GM21360 (cell line): Measurements from ENCODE around the gene CAPS2.

Experiments
- ATAC-seq: cut with Tn5 transposase; IDR thresholded peaks from one replicate; pipeline ENCODE4 v1.9.1; 2021; ENCODE audit warnings: mild to moderate bottlenecking, moderate library complexity; ENCODE audit not compliant: unreplicated experiment

Gene CAPS2

DNA sequence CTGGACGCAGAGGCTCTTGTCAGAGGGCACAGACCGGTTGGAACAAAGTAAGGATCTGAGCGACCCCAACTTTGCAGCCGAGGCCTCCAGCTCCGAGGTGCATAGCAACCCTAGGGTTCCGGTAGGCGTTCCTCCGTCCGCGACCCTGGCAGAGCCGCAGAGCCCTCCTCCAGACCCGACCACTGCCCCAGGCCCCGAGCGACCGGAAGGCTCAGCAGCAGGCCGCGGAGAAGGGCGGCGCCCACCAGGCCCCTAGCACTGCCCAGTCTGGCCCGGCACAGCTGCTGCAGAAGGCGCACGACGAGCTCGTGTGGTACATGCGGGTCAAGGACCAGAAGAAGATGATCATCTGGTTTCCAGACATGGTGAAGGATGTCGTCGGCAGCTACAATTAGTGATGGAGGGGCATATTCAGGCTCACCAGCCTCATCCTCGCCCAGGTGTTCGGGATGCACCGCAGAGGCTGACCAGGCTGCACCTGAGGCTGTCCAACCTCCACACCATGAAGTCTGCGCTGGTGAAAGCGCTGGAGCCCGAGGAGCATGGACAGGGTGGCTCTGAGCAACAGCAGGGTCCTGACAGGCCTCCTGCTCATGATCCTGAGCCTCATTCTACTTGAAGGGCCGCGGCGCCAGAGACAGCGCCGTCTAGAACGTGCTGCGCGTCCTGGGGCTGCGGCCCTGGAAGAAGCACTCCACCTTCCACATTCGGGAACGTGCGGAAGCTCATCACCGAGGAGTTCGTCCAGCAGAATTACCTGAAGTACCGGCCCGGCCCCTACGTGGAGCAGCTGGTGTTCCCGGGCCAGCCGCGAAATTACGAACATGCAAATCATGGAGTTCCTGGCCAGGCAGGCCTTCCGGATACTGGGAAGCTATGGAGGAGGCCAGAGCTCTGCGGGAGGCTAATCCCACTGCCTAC is 24.5 kb downstream of the CAPS2 start:
- no peak for ATAC-seq

GRCh38 chr12:75302781-75303180 is 27.3 kb downstream of the CAPS2 start:
- no peak for ATAC-seq

- no peak for ATAC-seq
Measured at GRCh38 chr12:75302225-75302624, 27.9 kb downstream of the CAPS2 start.

GRCh38 chr12:75294797-75295196 is 35.3 kb downstream of the CAPS2 start:
- no peak for ATAC-seq

- no peak for ATAC-seq
Measured at GRCh38 chr12:75294336-75294735, 35.8 kb downstream of the CAPS2 start.

DNA sequence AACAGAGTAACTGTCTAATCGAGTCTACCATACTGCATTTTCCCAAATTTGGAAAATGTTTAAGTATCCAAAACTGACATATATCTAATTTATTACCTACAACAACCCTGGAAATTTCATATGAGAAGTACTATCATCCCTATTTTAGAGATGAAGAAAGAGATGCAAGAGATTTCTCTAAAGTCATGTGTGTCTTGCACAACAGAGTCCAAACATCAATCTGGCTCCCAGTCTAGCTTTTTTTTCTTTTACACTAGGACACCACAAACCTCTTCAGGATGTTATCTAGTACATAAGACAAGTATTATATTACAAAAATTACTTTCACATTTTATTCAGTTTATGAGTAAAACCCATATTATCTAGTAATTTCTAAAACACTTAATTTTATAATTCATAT is 39.1 kb downstream of the CAPS2 start:
- no peak for ATAC-seq

DNA sequence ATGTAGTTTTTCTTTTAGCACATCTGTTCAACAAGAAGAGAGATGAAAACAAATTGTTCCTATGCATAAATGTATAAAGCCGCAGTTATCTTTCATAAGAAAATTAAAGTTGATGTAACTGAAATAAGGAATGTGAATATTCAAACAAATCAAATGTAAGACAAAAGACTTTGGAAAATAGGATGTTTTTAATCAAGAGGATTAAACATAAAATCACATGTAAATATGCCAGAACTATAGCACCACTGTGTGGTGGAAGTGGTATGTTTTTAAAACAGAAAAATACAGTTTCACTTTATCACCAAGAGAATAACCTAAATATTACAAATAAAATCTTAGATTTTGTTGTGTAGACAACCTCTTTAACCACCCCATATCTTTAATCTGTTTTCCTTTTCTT is 40.4 kb downstream of the CAPS2 start:
- ATAC-seq: no peak

DNA sequence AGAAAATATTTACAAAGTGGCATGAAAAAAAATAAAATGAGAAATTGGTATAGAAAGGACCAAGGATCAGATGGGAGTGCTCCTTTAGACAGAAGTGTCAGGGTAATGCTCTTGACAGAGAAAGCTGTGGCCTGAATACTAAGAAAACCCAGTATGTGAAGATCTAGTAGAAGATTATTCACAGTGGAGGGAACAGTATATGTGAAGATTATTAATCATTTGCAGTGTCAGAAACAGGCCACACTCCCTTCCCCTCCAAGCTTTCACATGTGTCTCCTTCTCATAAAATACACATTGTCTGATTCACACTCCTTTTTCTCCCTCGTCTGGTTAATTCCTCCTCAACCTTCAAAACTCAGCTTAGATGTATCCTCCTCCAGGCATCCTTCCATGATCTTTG is 41.3 kb downstream of the CAPS2 start:
- no peak for ATAC-seq

GRCh38 chr12:75275702-75276101 is 54.4 kb downstream of the CAPS2 start:
- ATAC-seq: no peak

DNA sequence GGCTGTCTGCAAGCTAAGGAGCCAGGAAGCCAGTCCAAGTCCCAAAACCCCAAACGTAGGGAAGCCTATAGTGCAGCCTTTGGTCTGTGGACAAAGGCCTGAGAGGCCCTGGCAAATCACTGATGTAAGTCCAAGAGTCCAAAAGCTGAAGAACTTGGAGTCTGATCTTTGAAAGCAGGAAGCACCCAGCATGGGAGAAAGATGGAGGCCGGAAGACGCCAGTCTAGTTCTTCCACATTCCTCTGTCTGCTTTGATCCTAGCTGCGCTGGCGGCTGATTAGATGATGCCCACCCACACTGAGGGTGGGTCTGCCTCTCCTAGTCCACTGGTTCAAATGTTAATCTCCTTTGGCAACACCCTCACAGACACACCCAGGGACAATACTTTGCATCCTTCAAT is 58.5 kb downstream of the CAPS2 start:
- no peak for ATAC-seq

GRCh38 chr12:75270157-75270556 is 60.0 kb downstream of the CAPS2 start:
- ATAC-seq: no peak

DNA sequence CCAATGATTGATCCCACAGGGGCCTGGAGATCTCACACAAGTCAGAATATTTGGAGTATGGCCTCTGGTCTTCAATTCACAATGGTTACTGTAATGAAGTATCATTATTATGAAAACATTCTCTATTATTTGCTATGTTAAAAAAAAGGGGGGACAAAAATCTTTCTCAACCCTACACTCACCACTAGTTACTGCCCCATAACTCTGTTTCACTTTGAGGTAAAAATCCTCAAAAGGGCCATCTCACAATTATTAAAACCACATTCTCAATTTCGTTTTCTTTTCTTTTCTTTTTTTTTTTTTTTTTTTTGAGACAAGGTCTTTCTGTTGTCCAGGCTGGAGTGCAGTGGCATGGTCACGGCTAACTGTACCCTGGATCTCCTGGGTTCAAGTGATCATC is 60.9 kb downstream of the CAPS2 start:
- ATAC-seq: no peak

DNA sequence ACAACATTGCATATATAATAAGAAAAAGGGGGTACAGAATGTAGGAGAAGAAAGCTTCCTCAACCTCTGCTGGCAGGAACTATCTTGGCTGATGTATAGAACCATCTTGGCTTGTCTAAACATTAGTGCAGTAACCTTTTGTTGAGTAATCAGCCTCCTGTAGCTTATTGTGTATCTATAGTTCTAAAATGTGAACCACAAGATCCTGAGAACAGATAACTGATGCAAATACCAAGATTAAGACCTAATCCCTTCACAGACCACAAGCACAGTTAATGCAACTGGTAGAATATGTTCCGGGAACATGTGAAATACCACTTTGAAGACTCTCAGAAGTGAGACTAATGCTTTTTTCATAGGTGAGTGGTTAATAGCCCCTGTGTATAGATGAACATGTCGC is 69.8 kb downstream of the CAPS2 start:
- ATAC-seq: no peak

- no peak for ATAC-seq
Measured at GRCh38 chr12:75259143-75259542, 71.0 kb downstream of the CAPS2 start.

GRCh38 chr12:75257510-75257909 is 72.6 kb downstream of the CAPS2 start:
- no peak for ATAC-seq

DNA sequence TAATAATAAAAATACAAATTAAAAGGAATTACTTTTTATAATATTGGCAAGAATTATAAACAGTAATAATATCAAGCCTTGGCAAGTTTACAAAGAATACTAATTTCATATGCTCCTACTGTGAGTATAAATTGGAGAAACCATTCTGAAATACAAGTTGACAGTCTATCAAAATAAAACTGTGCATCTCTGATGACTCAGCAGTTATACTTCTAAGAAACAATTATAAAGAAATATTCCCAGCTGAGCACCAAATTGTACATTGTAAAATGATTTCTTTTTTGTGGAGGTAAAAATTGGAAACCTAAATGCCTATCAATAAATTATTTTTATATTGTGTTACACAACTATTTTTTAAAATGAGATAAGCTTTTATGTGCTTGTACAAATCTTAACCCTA is 85.0 kb downstream of the CAPS2 start:
- ATAC-seq: no peak

GRCh38 chr12:75239987-75240386 is 90.1 kb downstream of the CAPS2 start:
- ATAC-seq: peak; percentile 91

DNA sequence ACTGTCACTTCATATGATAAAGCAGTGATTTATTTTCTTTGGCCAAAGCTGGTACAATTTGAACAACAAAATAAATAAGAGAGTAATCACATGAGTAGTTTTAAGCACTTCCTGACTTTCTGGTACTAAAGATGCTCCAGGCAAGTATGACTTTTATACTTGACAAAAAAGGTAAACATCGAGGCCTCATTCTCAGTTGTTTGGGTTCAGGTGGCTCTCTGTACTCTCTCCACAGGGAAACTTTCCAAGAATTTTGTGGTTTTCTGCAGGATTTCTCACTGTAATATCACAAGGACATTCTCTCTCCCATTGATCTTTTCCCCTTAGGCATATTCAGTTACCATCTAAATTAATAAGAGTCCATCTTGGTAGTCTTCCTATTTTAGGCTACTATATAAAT is 93.9 kb downstream of the CAPS2 start:
- ATAC-seq: no peak

GRCh38 chr12:75227132-75227531 is 103.0 kb downstream of the CAPS2 start:
- ATAC-seq: no peak
